GM23338 (cell line): ENCODE results near the gene RIMKLB. TPM values are rescaled to one million over a fixed set of nuclear protein-coding genes. Genes with fewer than 3 reads are reported as not detected.

Experiments used
- ATAC-seq: fragments of 200-7000 bp; cut with Tn5 transposase; 3 replicates; pipeline ENCODE4 v1.9.1; 2020
- DNase-seq: peaks from one replicate; pipeline ENCODE4 v3.0.0-alpha.2; 2015; ENCODE audit warnings: low spot score
- H2AFZ ChIP-seq: fragments of 200-600 bp; sonication (generic); 2 replicates; pipeline ENCODE4 v1.8.0; 2016; ENCODE audit warnings: antibody characterized with exemption, mild to moderate bottlenecking, moderate library complexity
- H3F3A ChIP-seq: fragments of 200-600 bp; sonication (generic); replicated peaks from 2 replicates; pipeline ENCODE4 v1.8.0; 2017; ENCODE audit warnings: antibody characterized with exemption, mixed run types, low read depth
- H3K27ac ChIP-seq: fragments of 200-600 bp; sonication (generic); 2 replicates; pipeline ENCODE4 v1.6.1; 2016; ENCODE audit warnings: low read depth
- H3K27me3 ChIP-seq: fragments of 200-600 bp; sonication (generic); 2 replicates; pipeline ENCODE4 v1.8.0; 2016; ENCODE audit warnings: mild to moderate bottlenecking, mixed run types, moderate library complexity; ENCODE audit not compliant: insufficient read depth
- H3K36me3 ChIP-seq: fragments of 200-600 bp; sonication (generic); 2 replicates; pipeline ENCODE4 v1.8.0; 2016; ENCODE audit warnings: mild to moderate bottlenecking; ENCODE audit not compliant: insufficient read depth
- H3K4me1 ChIP-seq: fragments of 200-600 bp; sonication (generic); 2 replicates; pipeline ENCODE4 v1.8.0; 2016; ENCODE audit warnings: mild to moderate bottlenecking, moderate library complexity; ENCODE audit not compliant: insufficient read depth
- H3K4me2 ChIP-seq: fragments of 200-600 bp; sonication (generic); 2 replicates; pipeline ENCODE4 v1.7.1; 2017; ENCODE audit warnings: mixed run types
- H3K4me3 ChIP-seq: fragments of 200-600 bp; sonication (generic); 2 replicates; pipeline ENCODE4 v1.6.1; 2016; ENCODE audit warnings: mixed run types
- H3K79me2 ChIP-seq: fragments of 200-600 bp; sonication (generic); replicated peaks from 2 replicates; pipeline ENCODE4 v1.8.0; 2017; ENCODE audit warnings: mild to moderate bottlenecking; ENCODE audit not compliant: insufficient read depth
- H3K9me2 ChIP-seq: fragments of 200-600 bp; sonication (generic); 2 replicates; pipeline ENCODE4 v1.8.0; 2017; ENCODE audit not compliant: insufficient read depth
- H4K20me1 ChIP-seq: fragments of 200-600 bp; sonication (generic); replicated peaks from 2 replicates; pipeline ENCODE4 v1.8.0; 2017; ENCODE audit warnings: mild to moderate bottlenecking; ENCODE audit not compliant: insufficient read depth
- H3K27ac Mint-ChIP-seq: 2 replicates; pipeline ENCODE4 v1.8.0; 2020; ENCODE audit warnings: inconsistent platforms, mild to moderate bottlenecking, moderate library complexity, mixed read lengths
- H3K27me3 Mint-ChIP-seq: 3 replicates; pipeline ENCODE4 v1.8.0; 2022; ENCODE audit warnings: low read depth, mild to moderate bottlenecking, moderate library complexity, mixed read lengths, inconsistent platforms; ENCODE audit not compliant: insufficient read depth, poor library complexity
- H3K36me3 Mint-ChIP-seq: 3 replicates; pipeline ENCODE4 v1.8.0; 2021; ENCODE audit warnings: low read depth, mild to moderate bottlenecking, inconsistent platforms, moderate library complexity, mixed read lengths
- H3K4me1 Mint-ChIP-seq: 3 replicates; pipeline ENCODE4 v1.8.0; 2020; ENCODE audit warnings: mild to moderate bottlenecking, inconsistent platforms, mixed read lengths
- H3K4me3 Mint-ChIP-seq: 3 replicates; pipeline ENCODE4 v1.8.0; 2021; ENCODE audit warnings: moderate library complexity, mild to moderate bottlenecking, inconsistent platforms, mixed read lengths
- H3K9me3 Mint-ChIP-seq: 3 replicates; pipeline ENCODE4 v1.8.0; 2020; ENCODE audit warnings: moderate library complexity, mild to moderate bottlenecking, inconsistent platforms, mixed read lengths
- CREB1 ChIP-seq: fragments of 250-450 bp; sonication (Bioruptor Pico); IDR thresholded peaks from 2 replicates; pipeline ENCODE4 v1.5.0; 2020; ENCODE audit warnings: low read depth, mild to moderate bottlenecking, moderate library complexity
- CTCF ChIP-seq, 2 experiments: fragments of 200-600 bp in 1 of 2; sonication (generic) in 1 of 2; conservative IDR thresholded peaks; 2 replicates each; pipeline versions ENCODE4 v1.5.1 to v1.6.1; 2016 to 2017; ENCODE audit warnings: antibody characterized with exemption in 2 of 2, low read depth in 2 of 2, mild to moderate bottlenecking in 2 of 2, moderate library complexity in 1 of 2
- EZH2phosphoT487 ChIP-seq: fragments of 200-600 bp; sonication (generic); IDR thresholded peaks from one replicate; pipeline ENCODE4 v1.8.1; 2018; ENCODE audit warnings: antibody characterized with exemption; ENCODE audit not compliant: unreplicated experiment
- JUNB ChIP-seq: IDR thresholded peaks from one replicate; pipeline ENCODE4 v1.6.1; 2016; ENCODE audit warnings: antibody characterized with exemption; ENCODE audit not compliant: unreplicated experiment
- NANOG ChIP-seq: IDR thresholded peaks from 2 replicates; pipeline ENCODE4 v1.6.1; 2016; ENCODE audit warnings: antibody characterized with exemption, borderline replicate concordance
- REST ChIP-seq: IDR thresholded peaks from one replicate; pipeline ENCODE4 v1.6.1; 2018; ENCODE audit warnings: antibody characterized with exemption; ENCODE audit not compliant: unreplicated experiment
- STAT1 ChIP-seq: IDR thresholded peaks from one replicate; pipeline ENCODE4 v1.6.1; 2016; ENCODE audit warnings: antibody characterized with exemption; ENCODE audit not compliant: unreplicated experiment
- ZNF114 ChIP-seq: fragments of 250-450 bp; sonication (Bioruptor Pico); IDR thresholded peaks from 2 replicates; pipeline ENCODE4 v1.5.0; 2020; ENCODE audit warnings: mild to moderate bottlenecking, moderate library complexity
- ZNF331 ChIP-seq: fragments of 250-450 bp; sonication (Bioruptor Pico); IDR thresholded peaks from 2 replicates; pipeline ENCODE4 v1.5.0; 2020; ENCODE audit warnings: low read depth, mild to moderate bottlenecking, moderate library complexity
- polyA plus RNA-seq: library from polyadenylated mRNA; unstranded; fragments of >200 nt; fragmentation: Nextera tagmentation; extraction: Ambion mirVana; gene quantifications from 2 replicates; pipeline ENCODE4 v1.2.1, GENCODE V29; 2016
- total RNA-seq: library from RNA; depleted of rRNA; stranded (reverse); fragments of >200 nt; shearing (Covaris generic); gene quantifications from 2 replicates; pipeline ENCODE4 v1.2.3, GENCODE V29; 2014

The RIMKLB gene
- total and polyA plus RNA-seq, 2 experiments from 2014 or later = 87.0 to 104 TPM

- no peak for TF ChIP-seq REST
Observed at GRCh38 chr12:8661016-8661415, 36.8 kb upstream of the RIMKLB start (continued).

- no peaks in the 10 kb centered on the region for H3K9me3 Mint-ChIP-seq
- H3K4me3 Mint-ChIP-seq = no peak overlapping the region
- no peak for DNase-seq
Observed at GRCh38 chr12:8661751-8662150, 36.0 kb upstream of the RIMKLB start.

More at GRCh38 chr12:8661751-8662150, 36.0 kb upstream of the RIMKLB start:
- Histone ChIP-seq H3K4me1 (peaks cover 12% of the 10 kb centered on the region; the same call in 1 of the 2 replicates), H3K36me3 (no peaks in the 10 kb centered on the region), H3K4me2 (no peak overlapping the region), H3F3A (0 out of 2 replicates have a peak, but pooled peaks cover 3% of the 10 kb centered on the region), H3K27me3 (no peaks in the 10 kb centered on the region), H4K20me1 (no peaks in the 10 kb centered on the region), H2AFZ (no peak overlapping the region; the same call in 1 of the 2 replicates), H3K79me2 (no peaks in the 10 kb centered on the region), H3K4me3 (no peak overlapping the region), H3K27ac (no peak overlapping the region), H3K9me2 (0 out of 2 replicates have a peak, but pooled peaks cover 3% of the 10 kb centered on the region)
- peaks cover 3% of the 10 kb centered on the region for H3K27me3 Mint-ChIP-seq
- peaks cover 3% of the 10 kb centered on the region; the same call in 2 of the 3 replicates for H3K4me1 Mint-ChIP-seq
- ATAC-seq = no peak
- TF ChIP-seq CREB1 (CRISPR knock-in tag) (no peak), ZNF114 (CRISPR knock-in tag) (no peak), ZNF331 (CRISPR knock-in tag) (no peak), STAT1 (no peak), CTCF (conservative IDR thresholded peaks at IDR 0.05; ENCODE audit: low read depth in 2 of 2) (no peak), NANOG (no peak), JUNB (no peak), EZH2phosphoT487 (no peak)
- no peaks in the 10 kb centered on the region for H3K36me3 Mint-ChIP-seq
- H3K27ac Mint-ChIP-seq = no peak overlapping the region
